KMS-11 (cell line): ENCODE results near the gene NLRP10.

ENCODE experiments used
- H2AFZ ChIP-seq: fragments of 200-600 bp; sonication (generic); 2 replicates; pipeline ENCODE4 v1.6.1; 2016; ENCODE audit warnings: antibody characterized with exemption, mixed run types, low read depth
- H3K27ac ChIP-seq: fragments of 200-600 bp; sonication (generic); 2 replicates; pipeline ENCODE4 v1.6.1; 2016; ENCODE audit warnings: mild to moderate bottlenecking, mixed run types
- H3K27me3 ChIP-seq: fragments of 200-600 bp; sonication (generic); 2 replicates; pipeline ENCODE4 v1.6.1; 2017; ENCODE audit warnings: mild to moderate bottlenecking, low read depth, mixed run types, moderate library complexity; ENCODE audit not compliant: insufficient read depth
- H3K36me3 ChIP-seq: fragments of 200-600 bp; sonication (generic); 2 replicates; pipeline ENCODE4 v1.6.1; 2017; ENCODE audit warnings: mild to moderate bottlenecking, mixed run types; ENCODE audit not compliant: insufficient read depth
- H3K4me1 ChIP-seq: fragments of 200-600 bp; sonication (generic); 2 replicates; pipeline ENCODE4 v1.6.1; 2016; ENCODE audit warnings: mild to moderate bottlenecking, low read depth, mixed run types; ENCODE audit not compliant: poor library complexity, severe bottlenecking
- H3K4me2 ChIP-seq: fragments of 200-600 bp; sonication (generic); 2 replicates; pipeline ENCODE4 v1.7.0; 2016; ENCODE audit warnings: mild to moderate bottlenecking, mixed run types
- H3K4me3 ChIP-seq: fragments of 200-600 bp; sonication (generic); IDR thresholded peaks from 2 replicates; pipeline ENCODE4 v1.6.1; 2017; ENCODE audit warnings: low read depth, low read length, mixed read lengths; ENCODE audit not compliant: insufficient read depth
- H3K79me2 ChIP-seq: fragments of 200-600 bp; sonication (generic); 2 replicates; pipeline ENCODE4 v1.6.1; 2016; ENCODE audit warnings: low read depth, mixed run types; ENCODE audit not compliant: insufficient read depth
- H3K9ac ChIP-seq: fragments of 200-600 bp; sonication (generic); 2 replicates; pipeline ENCODE4 v1.6.1; 2016; ENCODE audit warnings: mild to moderate bottlenecking, mixed run types
- H4K20me1 ChIP-seq: fragments of 200-600 bp; sonication (generic); 2 replicates; pipeline ENCODE4 v1.6.1; 2016; ENCODE audit warnings: mild to moderate bottlenecking, mixed run types; ENCODE audit not compliant: insufficient read depth
- TF ChIP-seq, protein P1 (sequence below): fragments of 200-600 bp; sonication (generic); conservative IDR thresholded peaks from 2 replicates; pipeline ENCODE4 v1.6.1; 2017; ENCODE audit warnings: low read depth, mild to moderate bottlenecking, antibody characterized with exemption, low read length, moderate library complexity, mixed read lengths

The NLRP10 gene

DNA sequence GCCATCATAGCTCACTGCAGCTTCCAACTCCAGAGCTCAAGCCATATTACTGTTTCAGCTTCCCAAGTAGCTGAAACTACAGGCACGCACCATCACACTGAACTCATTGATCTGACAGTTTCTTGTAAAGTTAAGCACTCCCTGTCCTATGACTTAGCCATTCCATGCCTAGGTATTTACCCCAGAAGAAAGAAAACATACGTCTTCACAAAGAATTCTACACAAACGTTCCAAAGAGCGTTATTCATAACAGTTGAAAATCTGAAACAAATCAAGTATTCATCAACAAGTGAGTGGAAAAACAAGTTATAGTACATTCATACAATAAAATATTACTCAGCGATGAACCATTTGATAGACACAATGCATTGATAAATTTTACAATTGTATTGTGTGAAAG is 7.8 kb upstream of the NLRP10 start:
- TF ChIP-seq, protein P1, sequence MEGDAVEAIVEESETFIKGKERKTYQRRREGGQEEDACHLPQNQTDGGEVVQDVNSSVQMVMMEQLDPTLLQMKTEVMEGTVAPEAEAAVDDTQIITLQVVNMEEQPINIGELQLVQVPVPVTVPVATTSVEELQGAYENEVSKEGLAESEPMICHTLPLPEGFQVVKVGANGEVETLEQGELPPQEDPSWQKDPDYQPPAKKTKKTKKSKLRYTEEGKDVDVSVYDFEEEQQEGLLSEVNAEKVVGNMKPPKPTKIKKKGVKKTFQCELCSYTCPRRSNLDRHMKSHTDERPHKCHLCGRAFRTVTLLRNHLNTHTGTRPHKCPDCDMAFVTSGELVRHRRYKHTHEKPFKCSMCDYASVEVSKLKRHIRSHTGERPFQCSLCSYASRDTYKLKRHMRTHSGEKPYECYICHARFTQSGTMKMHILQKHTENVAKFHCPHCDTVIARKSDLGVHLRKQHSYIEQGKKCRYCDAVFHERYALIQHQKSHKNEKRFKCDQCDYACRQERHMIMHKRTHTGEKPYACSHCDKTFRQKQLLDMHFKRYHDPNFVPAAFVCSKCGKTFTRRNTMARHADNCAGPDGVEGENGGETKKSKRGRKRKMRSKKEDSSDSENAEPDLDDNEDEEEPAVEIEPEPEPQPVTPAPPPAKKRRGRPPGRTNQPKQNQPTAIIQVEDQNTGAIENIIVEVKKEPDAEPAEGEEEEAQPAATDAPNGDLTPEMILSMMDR, result no peak
- Histone ChIP-seq H3K4me3 (no peak overlapping the region), H3K27ac (no peak overlapping the region), H3K36me3 (no peaks in the 10 kb centered on the region), H4K20me1 (no peaks in the 10 kb centered on the region), H3K27me3 (no peaks in the 10 kb centered on the region), H3K79me2 (no peaks in the 10 kb centered on the region), H3K9ac (no peak overlapping the region), H3K4me1 (peaks cover 3% of the 10 kb centered on the region), H2AFZ (no peak overlapping the region), H3K4me2 (no peak overlapping the region)

DNA sequence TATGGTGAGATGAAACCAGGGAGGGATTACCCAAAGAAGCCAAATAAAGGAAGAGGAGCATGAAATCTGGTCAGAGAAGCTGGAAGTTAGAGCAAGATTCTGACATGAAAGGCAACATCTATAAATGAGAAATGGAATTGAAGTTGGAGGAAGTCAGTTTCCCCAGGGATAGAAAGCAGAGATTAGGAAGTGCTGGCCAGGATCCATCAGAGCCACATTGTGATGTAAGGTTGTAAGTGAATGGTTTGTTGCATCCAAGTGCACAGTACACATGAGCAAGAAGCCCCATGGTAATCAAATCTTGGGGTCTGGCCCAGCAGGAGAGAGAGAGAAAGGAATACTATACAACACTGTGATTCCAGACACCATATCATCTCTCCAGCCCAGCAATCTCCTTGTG is 6.6 kb upstream of the NLRP10 start:
- Histone ChIP-seq H4K20me1 (no peaks in the 10 kb centered on the region), H3K79me2 (no peaks in the 10 kb centered on the region), H3K27me3 (no peaks in the 10 kb centered on the region), H3K27ac (no peak overlapping the region), H3K9ac (no peak overlapping the region), H2AFZ (no peak overlapping the region), H3K4me2 (no peak overlapping the region), H3K4me3 (no peak overlapping the region), H3K36me3 (no peaks in the 10 kb centered on the region), H3K4me1 (no peaks in the 10 kb centered on the region)
- TF ChIP-seq, protein P1, result no peak

DNA sequence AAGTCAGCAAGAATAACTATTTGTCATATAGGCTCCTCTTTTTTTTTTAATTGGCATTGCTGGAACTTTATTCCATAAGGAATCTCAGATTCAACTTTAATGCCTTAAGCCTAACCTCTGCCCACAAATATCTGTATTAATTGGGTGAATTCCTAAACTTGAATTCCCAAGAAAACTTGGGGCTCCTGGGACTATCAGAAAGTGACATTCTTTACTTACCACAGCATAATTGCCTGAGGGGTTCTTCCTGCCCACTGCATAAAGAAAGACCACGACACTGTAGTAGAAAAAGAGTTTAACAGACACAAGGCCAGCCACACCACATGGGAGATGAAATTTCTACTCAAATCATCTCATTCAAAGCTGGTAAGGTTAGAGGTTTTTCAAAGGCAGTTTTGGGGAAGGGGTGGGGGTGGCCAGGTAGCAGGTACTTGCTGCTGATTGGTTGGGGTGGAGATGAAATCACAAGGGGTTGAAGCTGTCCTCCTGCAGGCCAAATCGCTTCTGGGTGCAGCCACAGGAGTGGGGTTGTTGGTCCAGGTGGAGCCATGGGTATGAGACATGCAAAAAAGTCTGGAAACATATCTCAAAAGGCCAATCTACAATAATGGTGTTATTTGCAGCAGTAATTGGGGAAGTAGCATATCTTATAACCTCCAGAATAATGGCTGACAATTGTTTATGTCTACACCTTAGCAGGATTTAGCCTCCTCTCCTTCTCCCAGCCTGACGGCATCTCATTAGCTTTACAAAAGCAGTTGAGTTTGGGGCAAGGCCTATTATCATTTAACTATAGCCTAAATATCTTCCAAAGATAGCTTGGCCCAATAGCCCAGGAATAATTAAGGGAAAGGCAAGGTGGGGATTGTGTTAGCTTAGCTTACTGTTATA is 4.8 kb upstream of the NLRP10 start:
- Histone ChIP-seq H3K9ac (no peak overlapping the region), H3K4me1 (no peaks in the 10 kb centered on the region), H3K27ac (no peak overlapping the region), H3K79me2 (no peaks in the 10 kb centered on the region), H3K4me3 (no peak overlapping the region), H3K4me2 (no peak overlapping the region), H2AFZ (no peak overlapping the region), H3K27me3 (no peaks in the 10 kb centered on the region), H3K36me3 (no peaks in the 10 kb centered on the region), H4K20me1 (no peaks in the 10 kb centered on the region)
- TF ChIP-seq, protein P1, result no peak

GRCh38 chr11:7968686-7969085 is 3.4 kb upstream of the NLRP10 start:
- Histone ChIP-seq H3K27ac (no peak overlapping the region), H3K9ac (no peak overlapping the region), H3K4me1 (no peaks in the 10 kb centered on the region), H3K27me3 (no peaks in the 10 kb centered on the region), H4K20me1 (no peaks in the 10 kb centered on the region), H3K4me2 (no peak overlapping the region), H3K79me2 (no peaks in the 10 kb centered on the region), H2AFZ (no peak overlapping the region), H3K36me3 (no peaks in the 10 kb centered on the region), H3K4me3 (no peak overlapping the region)
- TF ChIP-seq, protein P1, result no peak
